ENCODE data around the gene KCNA5. TPM values are rescaled to one million over a fixed set of nuclear protein-coding genes. Genes with fewer than 3 reads are reported as not detected.

KCNA5 gene
- total and polyA plus RNA-seq, 10 donors: 0.23 to 1.1 (median 0.58) TPM

GRCh38 chr12:5000204-5000603 lies 43.5 kb upstream of the KCNA5 start:
- no peaks in the 10 kb centered on the region for H3K9me3 ChIP-seq
- DNase-seq: peak; percentile 20
- TF ChIP-seq POLR2AphosphoS5 (IDR thresholded peaks at IDR 0.05): no peak
- no peak for TF ChIP-seq POLR2A (IDR thresholded peaks at IDR 0.05)
- no peak for TF ChIP-seq CTCF (IDR thresholded peaks at IDR 0.05 in 8 of 11, conservative IDR thresholded peaks at IDR 0.05 in 3 of 11)
- no peak overlapping the region for H3K4me3 ChIP-seq
- H3K27ac ChIP-seq: no peak overlapping the region
- 44 to 70% (median 66%) methylated on average over 3 of the region's 3 CpGs for WGBS, 5 donors
- H3K27me3 ChIP-seq (replicated peaks in 1 of 7): peaks cover 0 to 65% (median 1%) of the 10 kb centered on the region in 7 donors
- intact Hi-C loops (cut with DNase I; ENCODE audit: low total_unique reads): loop anchor here (5.0 kb wide), 1 partner anchor 143 kb away; no protein-coding TSS in a partner anchor
- H3K4me1 ChIP-seq: no peaks in the 10 kb centered on the region
- no peaks in the 10 kb centered on the region for H3K36me3 ChIP-seq

- Histone ChIP-seq H3K27me3 (replicated peaks in 1 of 7) (peaks cover 0 to 62% (median 0%) of the 10 kb centered on the region in 7 donors), H3K36me3 (no peaks in the 10 kb centered on the region), H3K4me3 (no peak overlapping the region), H3K4me1 (no peaks in the 10 kb centered on the region), H3K9me3 (no peaks in the 10 kb centered on the region), H3K27ac (no peak overlapping the region)
- no peak for DNase-seq
- no peak for TF ChIP-seq CTCF (IDR thresholded peaks at IDR 0.05 in 8 of 11, conservative IDR thresholded peaks at IDR 0.05 in 3 of 11)
- no peak for TF ChIP-seq POLR2A (IDR thresholded peaks at IDR 0.05)
- no peak for TF ChIP-seq POLR2AphosphoS5 (IDR thresholded peaks at IDR 0.05)
- WGBS, 5 donors: 64 to 76% (median 72%) methylated on average over 8 of the region's 8 CpGs
- intact Hi-C loops (cut with DNase I; ENCODE audit: low total_unique reads): loop anchor here (5.0 kb wide), 1 partner anchor 144 kb away; no protein-coding TSS in a partner anchor
These were observed 42.9 kb upstream of the KCNA5 start for GRCh38 chr12:5000658-5001385.

- WGBS, 5 donors: 22 to 29% (median 27%) methylated on average over 7 to 9 of the region's 9 CpGs
- intact Hi-C loops (cut with DNase I; ENCODE audit: low total_unique reads): loop anchor here (5.0 kb wide), 1 partner anchor 146 kb away; no protein-coding TSS in a partner anchor
- TF ChIP-seq CTCF (IDR thresholded peaks at IDR 0.05 in 8 of 11, conservative IDR thresholded peaks at IDR 0.05 in 3 of 11): peak; percentile 63 to 87 (median 81)
- no peak for TF ChIP-seq POLR2AphosphoS5 (IDR thresholded peaks at IDR 0.05)
These were observed 40.5 kb upstream of the KCNA5 start for GRCh38 chr12:5003025-5003666.

GRCh38 chr12:5008661-5009060 lies 35.0 kb upstream of the KCNA5 start:
- DNase-seq: no peak
- Histone ChIP-seq H3K4me1 (no peaks in the 10 kb centered on the region), H3K9me3 (no peaks in the 10 kb centered on the region), H3K4me3 (no peak overlapping the region), H3K27me3 (replicated peaks in 1 of 7) (peaks cover 0 to 12% (median 0%) of the 10 kb centered on the region in 7 donors), H3K27ac (no peak overlapping the region), H3K36me3 (no peaks in the 10 kb centered on the region)
- WGBS, 5 donors: 50 to 67% (median 57%) methylated on average over 3 of the region's 3 CpGs
- intact Hi-C loops (cut with DNase I; ENCODE audit: low total_unique reads): no loop called here
- TF ChIP-seq POLR2AphosphoS5 (IDR thresholded peaks at IDR 0.05) (no peak), CTCF (IDR thresholded peaks at IDR 0.05 in 8 of 11, conservative IDR thresholded peaks at IDR 0.05 in 3 of 11) (no peak), POLR2A (IDR thresholded peaks at IDR 0.05) (no peak)

More at GRCh38 chr12:5003025-5003666, 40.5 kb upstream of the KCNA5 start:
- Histone ChIP-seq H3K36me3 (no peaks in the 10 kb centered on the region), H3K4me3 (no peak overlapping the region), H3K27me3 (replicated peaks in 1 of 7) (peaks cover 0 to 42% (median 0%) of the 10 kb centered on the region in 7 donors), H3K27ac (no peak overlapping the region), H3K9me3 (no peaks in the 10 kb centered on the region), H3K4me1 (no peaks in the 10 kb centered on the region)
- peak; percentile 79 for DNase-seq

Measured in spleen (tissue), 11 donors.